DLD1 (cell line): ENCODE data around the gene KCNG2.

Source experiments
- in situ Hi-C: cut with HindIII; loops from 2 replicates; pipeline ENCODE4 v1.10.0; 2017; ENCODE audit warnings: low sequenced_read_pairs

Gene KCNG2

DNA sequence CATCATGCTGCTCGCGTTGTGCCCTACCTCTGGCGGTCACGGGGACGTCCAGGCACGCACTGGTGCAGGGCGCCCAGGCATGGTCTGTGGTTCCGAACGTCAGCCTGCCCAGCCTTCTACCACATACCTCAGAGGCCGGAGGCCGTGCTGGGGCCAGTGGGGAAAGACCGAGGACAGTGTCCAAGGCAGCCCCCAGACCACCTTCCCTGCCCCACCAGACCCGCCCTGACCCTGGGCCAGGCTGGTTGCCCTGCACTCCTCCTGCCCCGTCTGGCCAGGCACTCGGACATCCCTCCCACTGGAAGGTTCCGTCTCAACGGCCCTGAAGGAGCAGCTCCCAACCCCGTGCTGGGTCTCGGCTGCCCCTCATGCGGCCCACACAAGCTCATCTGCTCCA lies 120.9 kb downstream of the KCNG2 start:
- in situ Hi-C loops: no loop called here

DNA sequence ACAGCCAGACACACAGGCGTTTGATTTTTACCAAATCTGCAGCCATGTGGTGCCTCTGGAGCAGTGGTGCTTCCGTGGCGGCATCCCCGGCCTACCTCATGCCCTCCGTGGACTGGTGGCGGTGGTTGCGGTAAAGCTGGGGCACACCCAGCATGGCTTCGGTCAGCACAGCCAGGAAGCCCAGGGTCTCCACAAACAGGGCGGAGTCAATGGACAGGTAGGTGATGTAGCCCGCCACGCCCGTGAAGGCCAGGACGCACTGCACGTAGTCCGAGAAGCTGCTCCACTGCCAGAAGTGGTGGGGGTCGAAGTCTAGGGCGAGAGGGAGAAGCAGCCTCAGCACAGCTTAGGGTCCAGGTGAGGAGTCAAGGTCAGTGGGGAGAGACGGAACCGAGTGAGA lies 121.4 kb downstream of the KCNG2 start:
- in situ Hi-C loops: no loop called here

DNA sequence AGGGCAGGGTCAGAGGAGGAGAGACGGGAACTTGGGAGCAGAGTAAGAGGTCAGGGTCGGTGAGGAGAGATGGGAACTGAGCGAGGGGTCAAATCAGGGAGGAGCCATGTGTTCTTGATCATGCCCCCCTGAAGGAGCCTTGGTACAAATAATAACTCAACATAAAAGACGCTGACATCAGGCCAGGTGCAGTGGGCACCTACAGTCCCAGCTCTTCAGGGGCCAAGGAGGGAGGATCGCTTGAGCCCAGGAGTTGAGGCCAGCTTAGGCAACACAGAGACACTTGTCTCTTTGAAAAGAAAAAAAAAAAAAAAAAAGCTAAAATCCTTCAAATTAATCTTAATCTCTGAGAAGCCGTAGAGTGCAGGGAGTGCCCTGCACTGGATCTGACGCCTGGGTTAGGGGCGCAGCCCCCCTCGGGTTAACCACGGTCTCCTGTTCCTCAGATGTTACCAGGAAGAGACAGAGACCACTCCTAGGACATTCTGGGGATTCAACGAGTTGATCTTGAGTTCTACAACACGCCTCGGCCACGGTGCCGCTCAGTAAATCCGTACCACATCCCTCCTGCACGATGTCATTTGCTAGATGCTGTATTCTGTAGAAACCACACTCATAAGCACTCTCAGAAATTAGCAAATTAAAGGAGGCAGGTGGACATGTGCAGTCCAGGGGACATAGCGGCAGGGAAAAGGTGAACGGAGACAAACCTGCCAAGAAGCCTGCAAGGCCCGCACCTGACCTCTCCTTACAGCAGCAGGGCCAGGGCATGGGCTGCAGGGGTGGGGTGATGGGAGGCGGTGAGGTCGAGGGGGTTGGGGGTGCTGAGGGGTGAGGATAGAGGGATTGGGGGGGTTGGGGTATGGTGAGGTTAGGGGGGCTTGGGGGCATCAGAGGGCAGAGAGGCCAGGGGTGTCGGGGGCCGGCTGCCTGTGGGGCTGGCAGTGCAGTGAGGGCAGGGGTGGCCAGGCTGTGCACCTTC lies 124.5 kb downstream of the KCNG2 start:
- in situ Hi-C loops: no loop called here

DNA sequence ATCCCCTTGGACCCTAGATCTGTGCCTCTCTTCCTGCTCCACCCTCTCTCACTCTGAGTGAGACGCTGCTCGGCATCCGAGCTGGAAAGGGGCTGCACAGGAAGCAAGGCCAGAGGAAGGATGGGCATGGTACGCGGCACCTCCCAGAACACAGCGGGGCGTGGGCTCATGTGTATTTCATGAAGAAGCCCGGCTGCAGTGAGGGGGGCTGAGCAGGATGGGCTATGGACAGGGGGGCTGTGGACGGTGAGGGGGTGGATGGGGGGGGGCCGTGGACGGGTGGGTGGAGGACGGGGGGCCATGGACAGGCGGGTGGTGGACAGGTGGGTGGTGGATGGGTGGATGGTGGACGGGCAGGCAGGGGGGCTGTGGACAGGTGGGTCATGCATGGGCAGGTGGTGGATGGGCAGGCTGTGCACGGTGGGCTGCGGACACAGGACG lies 125.3 kb downstream of the KCNG2 start:
- in situ Hi-C loops: no loop called here

DNA sequence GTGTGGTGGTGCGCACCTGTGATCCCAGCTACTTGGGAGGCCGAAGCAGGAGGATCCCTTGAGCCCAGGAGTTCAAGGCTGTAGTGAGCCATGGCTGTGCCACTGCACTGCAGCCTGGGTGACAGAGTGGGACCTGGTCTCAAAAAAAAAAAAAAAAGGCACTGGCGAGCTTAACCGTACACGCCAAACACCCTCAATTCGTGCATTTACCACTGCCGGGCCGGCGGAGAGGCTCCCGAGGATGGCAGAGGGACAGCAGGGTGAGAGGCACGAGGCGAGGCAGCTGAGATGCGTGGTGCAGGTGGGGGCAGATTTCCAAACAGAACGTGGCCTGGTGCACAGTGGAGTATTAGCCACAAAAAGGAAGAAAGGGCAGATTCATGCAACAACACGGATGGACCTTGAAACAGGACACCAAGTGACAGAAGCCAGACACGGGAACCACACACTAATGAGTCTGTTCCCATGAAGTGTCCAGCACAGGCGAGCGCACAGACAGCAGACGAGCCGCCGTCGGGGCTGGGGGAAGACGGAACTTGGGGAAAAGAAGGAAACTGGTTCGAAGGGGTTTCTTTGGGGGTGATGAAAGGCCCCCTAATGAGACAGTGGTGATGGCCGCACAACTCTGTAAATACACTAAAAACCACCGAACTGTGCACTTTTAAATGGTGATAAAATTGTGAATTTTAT lies 126.3 kb downstream of the KCNG2 start:
- in situ Hi-C loops: no loop called here

DNA sequence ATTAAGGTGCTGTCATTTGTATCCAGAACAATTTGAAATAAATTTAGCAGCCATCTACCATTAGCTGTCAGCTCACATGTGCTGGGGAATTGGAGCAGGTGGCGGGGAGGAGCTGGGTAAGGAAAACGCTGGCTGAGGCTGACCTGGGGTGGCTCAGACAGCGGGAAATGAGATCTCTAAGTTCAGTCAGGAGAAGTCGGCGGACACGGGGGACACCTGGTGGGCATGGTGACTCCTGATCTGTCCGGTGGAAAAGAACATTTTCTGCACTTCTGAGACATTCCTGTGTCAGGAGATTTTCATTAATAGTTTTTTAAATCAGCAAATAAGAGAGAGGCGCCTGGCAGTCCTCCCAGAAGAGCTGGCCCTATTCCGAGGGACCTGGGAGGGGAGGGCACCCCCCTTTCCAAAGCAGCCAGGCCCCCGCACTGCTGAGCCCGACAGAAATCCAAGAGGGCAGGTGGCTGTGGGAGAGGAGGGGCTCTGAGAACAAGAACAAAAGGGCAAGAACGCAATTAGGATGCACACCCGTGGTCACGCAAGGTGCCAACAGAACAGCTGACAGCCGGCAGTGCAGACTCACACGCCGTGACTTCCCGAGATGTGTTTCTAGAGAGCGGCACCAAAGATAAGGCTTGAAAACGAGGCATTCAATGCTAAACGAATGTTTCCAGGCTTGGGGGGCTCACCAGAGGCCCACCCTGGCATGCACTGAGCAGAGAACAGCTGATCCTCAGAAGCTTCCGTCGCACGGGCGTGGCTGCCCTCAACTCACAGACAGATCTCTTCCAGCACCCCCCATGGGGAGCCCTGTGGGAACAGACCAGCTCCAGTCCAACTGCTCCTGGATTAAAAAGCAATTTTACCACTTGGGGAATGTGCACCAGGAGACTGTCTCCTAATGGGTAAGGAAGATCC lies 127.3 kb downstream of the KCNG2 start:
- in situ Hi-C loops: no loop called here

DNA sequence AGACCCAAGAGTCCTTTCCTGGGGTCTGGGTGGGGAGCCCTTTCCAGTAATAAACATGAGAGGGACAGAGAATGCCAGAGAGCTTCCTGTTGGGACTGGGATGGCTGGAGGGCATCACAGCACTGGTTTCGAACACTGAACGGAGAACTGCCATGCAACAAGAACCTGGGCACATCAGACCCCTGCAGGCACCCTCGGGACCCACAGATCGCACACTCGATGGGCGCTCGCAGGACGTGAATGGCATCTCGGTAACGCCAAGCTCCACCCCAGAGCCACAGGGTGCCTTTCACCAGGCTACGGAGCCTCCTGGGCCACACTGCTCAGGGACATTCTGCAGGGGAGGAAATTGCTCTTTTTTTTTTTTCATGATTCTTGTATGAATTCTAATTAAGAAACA lies 128.6 kb downstream of the KCNG2 start:
- in situ Hi-C loops: no loop called here

DNA sequence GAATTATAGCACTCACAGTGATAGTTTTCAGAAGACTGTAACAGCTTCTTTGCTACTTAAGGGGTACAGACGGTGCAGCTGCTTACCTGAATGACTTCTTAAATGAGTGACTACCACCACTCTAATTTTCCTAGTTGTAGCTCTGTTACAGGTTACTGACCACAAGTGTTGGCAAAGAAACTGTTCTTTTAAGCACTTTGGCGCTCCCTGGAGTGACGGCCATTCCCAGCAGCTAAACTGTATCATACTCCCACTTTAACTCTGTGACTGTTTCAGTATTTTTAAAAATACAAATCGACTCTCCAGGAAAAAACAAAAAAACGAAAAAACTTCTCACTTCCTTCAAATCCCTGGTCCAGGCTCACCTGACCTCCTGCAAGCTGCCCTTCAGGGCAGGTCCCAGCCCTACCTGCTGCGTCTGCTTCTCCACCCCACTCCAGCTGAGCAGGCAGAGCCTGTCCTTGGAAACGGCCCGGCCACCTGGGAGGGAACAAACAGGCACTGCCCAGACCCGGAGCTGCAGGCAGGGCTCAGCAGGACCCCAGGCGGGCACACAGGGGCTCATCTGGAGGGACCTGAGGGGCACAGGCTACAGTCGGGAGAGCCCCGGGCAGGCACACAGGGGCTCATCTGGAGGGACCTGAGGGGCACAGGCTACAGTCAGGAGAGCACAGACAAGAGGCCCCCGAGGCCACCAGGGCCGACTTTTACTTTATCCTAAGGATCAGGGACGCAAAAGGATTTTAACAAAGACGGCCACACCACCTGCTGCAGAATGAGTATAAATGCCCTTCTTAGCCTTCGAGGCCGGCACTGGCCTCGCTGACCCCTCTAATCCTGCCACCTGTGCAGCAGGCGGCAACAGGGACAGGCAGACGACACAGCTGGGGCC lies 129.2 kb downstream of the KCNG2 start:
- in situ Hi-C loops: no loop called here

DNA sequence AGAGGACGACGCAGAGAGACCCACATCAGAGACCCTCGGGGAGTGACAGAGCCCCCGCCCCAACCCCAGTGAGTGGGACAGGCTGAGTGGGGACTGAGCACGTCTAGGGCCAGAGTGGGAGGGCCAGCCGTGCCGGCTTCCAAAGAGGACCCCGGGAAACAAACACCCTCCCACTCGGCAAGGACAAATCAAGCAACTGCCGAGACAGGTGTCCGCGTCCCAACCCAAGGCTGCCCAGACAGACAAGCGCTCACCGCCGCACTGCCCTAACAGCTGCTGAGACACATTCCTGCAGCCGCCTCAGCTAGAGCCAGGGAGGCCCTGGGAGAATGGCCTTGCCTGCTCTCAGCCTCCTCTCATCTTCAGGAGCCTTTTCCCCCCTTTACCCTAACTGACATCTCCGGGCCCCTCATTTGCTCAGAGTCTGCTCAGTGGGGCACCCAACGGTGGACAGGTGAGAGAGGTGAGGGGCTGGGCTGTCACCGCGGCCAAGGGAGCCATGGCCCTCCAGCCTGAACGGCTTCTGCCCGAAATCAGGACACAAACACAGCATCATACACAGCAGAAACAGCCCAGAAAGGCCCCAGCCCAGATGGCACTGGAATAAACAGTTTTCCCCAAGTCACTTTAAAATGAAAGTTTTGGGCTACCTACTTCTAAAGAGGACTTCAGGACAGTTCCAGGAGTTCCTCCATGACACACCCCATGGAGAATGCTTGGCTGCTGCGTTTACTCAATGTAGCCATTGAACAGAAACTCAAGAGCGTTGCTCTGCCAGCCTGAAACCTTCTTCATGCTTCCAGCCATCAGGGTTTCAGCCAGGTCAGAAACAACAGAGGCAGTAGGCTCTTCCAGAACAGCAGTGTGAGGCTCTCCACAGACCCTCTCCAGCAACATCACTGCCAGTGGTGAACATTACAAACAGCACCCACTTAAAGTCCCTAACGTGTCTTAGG lies 130.1 kb downstream of the KCNG2 start:
- in situ Hi-C loops: no loop called here

DNA sequence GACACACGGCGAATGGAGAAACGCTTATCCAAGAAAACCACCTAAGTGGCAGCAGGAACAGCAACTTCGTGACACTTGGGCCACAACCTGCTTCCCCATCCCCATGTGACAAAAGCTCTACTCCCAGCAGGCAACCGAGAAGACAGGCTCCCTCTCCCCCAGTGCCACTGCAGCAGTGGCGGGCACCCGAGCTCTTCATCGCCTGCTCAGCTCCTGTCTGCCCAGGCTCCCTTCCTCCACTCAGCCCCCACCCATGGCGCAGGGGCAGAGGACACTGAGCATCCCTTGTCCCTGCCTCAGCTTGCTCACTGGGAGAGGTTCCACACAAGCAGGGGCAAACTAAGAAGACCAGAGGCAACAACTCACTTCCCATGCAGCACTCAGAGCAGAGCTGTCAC lies 130.8 kb downstream of the KCNG2 start:
- in situ Hi-C loops: no loop called here

DNA sequence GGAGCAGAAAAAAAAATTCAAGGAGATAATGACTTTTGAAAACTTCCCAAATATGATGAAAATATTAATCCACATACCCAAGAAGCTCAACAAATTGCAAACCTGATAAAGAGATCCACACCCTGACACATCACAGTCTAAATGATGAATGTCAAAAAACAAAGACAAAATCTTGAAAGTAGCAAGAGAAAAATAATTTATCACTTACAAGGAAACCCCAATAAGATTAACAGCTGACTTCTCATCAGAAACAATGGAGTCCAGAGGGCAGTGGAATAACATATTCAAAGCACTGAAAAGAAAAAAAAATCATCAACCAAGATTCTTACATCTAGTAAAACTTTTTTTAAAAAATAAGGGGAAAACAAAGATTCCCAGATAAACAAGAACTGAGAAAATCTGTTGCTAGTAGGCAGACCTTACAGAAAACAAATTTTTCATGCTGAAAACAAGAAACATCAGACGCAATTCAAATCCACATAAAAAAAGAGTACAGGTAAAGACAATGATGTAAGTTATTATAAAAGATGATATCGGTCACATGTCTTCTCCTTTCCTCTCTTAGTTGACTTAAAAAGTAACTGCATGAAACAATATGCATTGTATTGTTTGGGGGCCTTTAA lies 132.4 kb downstream of the KCNG2 start:
- in situ Hi-C loops: no loop called here

DNA sequence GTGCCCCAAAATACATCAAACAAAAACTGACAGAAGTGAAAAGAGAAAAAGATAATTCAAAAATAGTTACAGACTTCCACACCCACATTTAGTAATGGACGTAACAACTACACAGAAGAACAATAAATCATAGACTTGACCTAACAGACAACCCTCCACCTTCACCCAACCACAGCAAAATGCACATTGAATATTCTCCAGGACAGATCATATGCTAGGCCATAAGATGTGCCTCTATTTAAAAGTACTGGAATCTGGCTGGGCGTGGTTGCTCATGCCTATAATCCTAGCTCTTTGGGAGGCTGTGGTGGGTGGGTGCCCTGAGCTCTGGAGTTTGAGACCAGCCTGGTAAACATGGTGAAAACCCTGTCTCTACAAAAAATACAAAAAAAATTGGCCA lies 133.7 kb downstream of the KCNG2 start:
- in situ Hi-C loops: no loop called here

DNA sequence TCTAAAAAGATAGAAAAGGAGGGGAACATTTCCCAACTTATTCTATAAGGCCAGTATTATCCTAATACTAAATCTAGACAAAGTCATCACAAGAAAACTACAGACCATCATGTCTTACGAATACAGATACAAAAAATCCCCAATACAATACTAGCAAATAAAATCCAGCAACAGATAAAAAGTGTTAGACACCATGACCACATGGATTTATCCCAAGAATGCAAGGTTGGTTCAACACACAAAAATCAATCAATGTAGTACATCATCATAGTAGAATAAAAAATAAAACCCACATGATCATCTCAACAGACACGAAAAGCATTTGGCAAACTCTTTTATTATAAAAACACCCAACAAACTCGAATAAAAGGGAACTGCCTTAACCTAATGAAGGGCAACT lies 135.2 kb downstream of the KCNG2 start:
- in situ Hi-C loops: no loop called here

DNA sequence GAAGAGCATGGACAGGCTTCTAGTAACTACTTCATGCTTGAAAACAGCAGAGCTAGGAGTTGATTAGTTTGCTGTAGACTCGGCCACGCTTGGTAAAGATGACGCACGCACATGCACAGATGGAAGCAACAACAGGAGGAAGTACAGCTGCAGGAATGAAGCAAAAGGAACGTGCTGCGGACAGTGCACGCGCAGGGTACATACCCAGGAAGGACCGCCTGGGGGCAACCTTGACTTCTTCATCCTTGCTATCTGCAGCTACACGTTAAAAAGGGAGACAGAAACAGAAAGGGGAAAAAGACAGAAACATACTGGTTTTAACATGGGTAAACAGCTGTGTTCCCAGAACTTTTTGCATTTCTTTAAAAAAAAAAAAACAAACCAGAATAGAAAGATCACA lies 136.0 kb downstream of the KCNG2 start:
- in situ Hi-C loops: no loop called here

DNA sequence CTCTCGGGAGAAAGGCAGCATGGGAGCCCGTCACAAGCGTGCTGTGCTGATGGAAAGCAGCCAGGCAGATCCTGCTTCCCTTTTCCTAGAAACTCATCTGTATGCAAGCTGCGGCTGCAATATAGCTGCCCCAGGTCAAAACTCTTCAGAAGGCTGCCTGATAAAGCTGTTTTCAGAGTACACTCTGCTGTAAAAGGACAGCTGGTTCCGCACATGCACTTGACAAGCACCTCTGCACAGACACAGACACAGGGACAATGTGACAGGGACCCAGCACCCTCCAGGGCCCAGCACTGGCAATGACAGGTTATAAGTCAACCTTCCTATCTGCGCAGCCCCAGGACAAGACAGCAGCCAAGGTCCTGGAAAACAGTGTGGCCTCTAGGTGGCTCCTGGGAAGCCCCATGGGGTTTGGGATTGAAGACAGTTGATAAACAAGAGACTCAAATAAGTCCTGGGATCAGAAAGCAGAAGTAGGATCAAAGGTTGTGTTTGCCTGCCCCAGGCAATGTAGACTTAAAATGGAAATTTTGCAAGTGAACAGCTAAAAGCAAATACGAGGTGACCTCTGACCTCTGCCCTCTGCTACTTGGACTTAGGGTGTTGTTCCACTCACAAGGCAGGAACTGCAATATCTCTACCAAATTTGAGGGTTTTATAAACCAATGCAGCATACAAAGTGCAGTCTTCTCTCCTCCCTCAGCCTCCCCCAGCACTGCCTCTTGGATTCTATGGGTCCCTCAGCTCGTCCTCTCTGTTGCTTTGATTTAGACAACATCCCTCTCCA lies 136.8 kb downstream of the KCNG2 start:
- in situ Hi-C loops: no loop called here

DNA sequence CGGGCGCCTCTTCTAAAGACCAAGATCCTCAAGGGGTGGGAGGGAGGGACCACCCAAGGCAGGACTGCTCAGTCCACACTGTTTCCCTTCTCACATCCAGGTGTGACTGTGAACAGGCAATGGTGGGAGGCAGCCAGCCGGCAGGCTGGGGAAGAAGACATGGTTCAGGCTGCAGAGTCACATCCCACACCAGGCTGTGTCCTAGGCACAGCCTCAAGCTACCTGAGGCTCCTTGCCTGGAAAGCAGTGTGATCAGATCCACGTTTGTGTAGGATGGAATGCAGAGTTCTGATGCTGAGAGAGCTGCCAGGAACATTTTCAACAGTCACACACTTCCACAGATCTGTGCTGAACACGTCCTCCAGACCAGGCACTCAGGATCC lies 137.4 kb downstream of the KCNG2 start:
- in situ Hi-C loops: no loop called here

DNA sequence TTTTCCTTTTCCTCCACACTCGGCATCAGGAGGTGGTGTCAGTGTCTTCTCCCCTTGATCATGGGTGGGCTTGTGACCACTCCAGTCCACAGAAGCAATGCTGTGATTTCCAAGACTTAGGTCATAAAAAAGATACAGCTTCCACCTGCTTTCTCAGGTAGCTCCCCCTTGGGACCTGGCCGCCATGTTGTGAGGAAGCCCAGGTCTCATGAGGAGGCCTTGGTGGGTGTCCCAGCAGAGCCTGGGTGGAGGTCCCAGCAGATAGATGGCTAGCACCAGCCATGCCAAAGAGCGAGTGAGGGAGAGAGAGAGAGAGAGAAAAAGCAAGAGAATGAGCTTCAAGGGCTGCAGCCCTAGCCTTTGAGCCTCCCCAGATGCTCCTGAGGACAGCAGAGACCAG lies 137.8 kb downstream of the KCNG2 start:
- in situ Hi-C loops: no loop called here

DNA sequence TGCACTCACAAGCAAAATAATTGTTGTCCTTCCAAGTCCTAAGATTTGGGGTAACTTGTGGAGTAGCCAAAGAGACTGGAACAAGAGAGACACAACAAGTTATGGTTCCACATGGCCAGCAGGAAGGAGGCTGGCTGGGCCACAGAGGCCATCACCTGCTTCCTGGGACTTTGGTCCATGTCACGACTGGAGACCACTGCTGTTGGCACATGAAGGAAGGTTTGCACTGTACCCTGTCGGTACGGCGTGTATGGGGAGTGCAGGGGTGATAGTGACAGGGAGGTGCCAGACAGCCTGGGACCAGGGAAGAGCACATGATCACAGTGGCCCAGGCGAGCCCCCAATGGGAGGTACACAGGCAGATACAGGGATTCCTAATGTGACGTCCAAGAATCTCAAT lies 138.2 kb downstream of the KCNG2 start:
- in situ Hi-C loops: no loop called here
